ENCODE results near the gene TSKU. TPM values are rescaled to one million over a fixed set of nuclear protein-coding genes. Genes with fewer than 3 reads are reported as not detected.
"Not testable (repeated sequence)": the region's sequence is repeated elsewhere in the genome, so short reads cannot be mapped to it uniquely, and the experiment has no call there.

Gene TSKU
- total and polyA plus RNA-seq, 5 donors from 2014 or later, result not detected

DNA sequence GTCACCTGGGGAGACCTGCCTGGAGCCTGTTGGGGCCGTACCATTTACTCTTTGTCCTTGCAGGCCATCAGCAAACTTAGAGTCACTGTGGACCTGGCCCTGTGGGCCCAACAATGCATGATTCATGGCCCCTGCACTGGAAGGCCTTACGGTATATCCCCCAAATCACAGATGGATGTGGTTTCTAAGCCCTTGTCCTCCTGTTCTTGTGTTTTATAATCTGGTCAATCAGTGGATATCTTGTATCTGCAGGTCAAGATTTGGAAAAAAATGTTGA is 6.2 kb downstream of the TSKU start:
- ATAC-seq (ENCODE audit: low read depth in 2 of 2), result no peak

DNA sequence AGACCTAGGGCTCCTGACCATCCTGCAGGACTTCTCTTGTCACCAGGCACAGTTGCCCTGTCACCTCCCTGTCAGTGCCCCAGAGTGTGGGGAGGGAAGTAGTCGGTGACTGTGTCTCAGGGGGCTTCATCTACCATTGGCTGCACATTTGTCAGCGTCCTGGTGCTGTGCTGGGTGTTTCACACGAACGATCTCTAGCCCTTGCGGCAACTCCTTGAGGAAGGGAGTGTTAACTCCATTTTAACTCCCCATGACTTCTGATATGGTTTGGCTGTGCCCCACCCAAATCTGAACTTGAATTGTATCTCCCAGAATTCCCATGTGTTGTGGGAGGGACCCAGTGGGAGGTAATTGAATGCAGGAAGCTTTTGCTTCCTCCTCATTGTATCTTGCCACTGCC is 7.1 kb downstream of the TSKU start:
- H3K27ac ChIP-seq (ENCODE audit: insufficient read depth, low read length, poor library complexity, severe bottlenecking), result no peak overlapping the region
- peaks cover 0 to 7% (median 1%) of the 10 kb centered on the region in 4 donors for H3K4me1 Mint-ChIP-seq
- H3K27me3 ChIP-seq (ENCODE audit: control insufficient read depth, insufficient read depth, low read length), result peaks cover 6% of the 10 kb centered on the region
- H3K9me3 Mint-ChIP-seq, result peaks cover 0 to 4% (median 0%) of the 10 kb centered on the region in 7 donors
- DNase-seq, result no peak
- no peaks in the 10 kb centered on the region for H3K4me1 ChIP-seq (ENCODE audit: control insufficient read depth, insufficient read depth, low read length, poor library complexity, severe bottlenecking)
- peaks cover 24% of the 10 kb centered on the region for H3K27me3 Mint-ChIP-seq
- H3K9me3 ChIP-seq (ENCODE audit: control insufficient read depth in 2 of 2, low read length in 2 of 2), result no peaks in the 10 kb centered on the region
- no peak overlapping the region for H3K27ac Mint-ChIP-seq
- ATAC-seq (ENCODE audit: low read depth in 2 of 2), result no peak
- no peaks in the 10 kb centered on the region for H3K36me3 ChIP-seq (ENCODE audit: control insufficient read depth, insufficient read depth, low read length)
- no peaks in the 10 kb centered on the region for H3K36me3 Mint-ChIP-seq
- no peak overlapping the region for H3K4me3 Mint-ChIP-seq
- H3K4me3 ChIP-seq (ENCODE audit: low read depth, low read length), result no peak overlapping the region

More for the DNA sequence above, 6.2 kb downstream of the TSKU start:
- Mint-ChIP-seq H3K4me1 (peaks cover 0 to 7% (median 3%) of the 10 kb centered on the region in 4 donors), H3K27me3 (peaks cover 31% of the 10 kb centered on the region), H3K9me3 (peaks cover 0 to 4% (median 0%) of the 10 kb centered on the region in 7 donors), H3K27ac (no peak overlapping the region), H3K4me3 (no peak overlapping the region), H3K36me3 (no peaks in the 10 kb centered on the region)
- no peak for DNase-seq
- Histone ChIP-seq H3K36me3 (ENCODE audit: control insufficient read depth, insufficient read depth, low read length) (no peaks in the 10 kb centered on the region), H3K4me1 (ENCODE audit: control insufficient read depth, insufficient read depth, low read length, poor library complexity, severe bottlenecking) (no peaks in the 10 kb centered on the region), H3K27me3 (ENCODE audit: control insufficient read depth, insufficient read depth, low read length) (peaks cover 13% of the 10 kb centered on the region), H3K9me3 (ENCODE audit: control insufficient read depth in 2 of 2, low read length in 2 of 2) (no peaks in the 10 kb centered on the region), H3K4me3 (ENCODE audit: low read depth, low read length) (no peak overlapping the region), H3K27ac (ENCODE audit: insufficient read depth, low read length, poor library complexity, severe bottlenecking) (no peak overlapping the region)

DNA sequence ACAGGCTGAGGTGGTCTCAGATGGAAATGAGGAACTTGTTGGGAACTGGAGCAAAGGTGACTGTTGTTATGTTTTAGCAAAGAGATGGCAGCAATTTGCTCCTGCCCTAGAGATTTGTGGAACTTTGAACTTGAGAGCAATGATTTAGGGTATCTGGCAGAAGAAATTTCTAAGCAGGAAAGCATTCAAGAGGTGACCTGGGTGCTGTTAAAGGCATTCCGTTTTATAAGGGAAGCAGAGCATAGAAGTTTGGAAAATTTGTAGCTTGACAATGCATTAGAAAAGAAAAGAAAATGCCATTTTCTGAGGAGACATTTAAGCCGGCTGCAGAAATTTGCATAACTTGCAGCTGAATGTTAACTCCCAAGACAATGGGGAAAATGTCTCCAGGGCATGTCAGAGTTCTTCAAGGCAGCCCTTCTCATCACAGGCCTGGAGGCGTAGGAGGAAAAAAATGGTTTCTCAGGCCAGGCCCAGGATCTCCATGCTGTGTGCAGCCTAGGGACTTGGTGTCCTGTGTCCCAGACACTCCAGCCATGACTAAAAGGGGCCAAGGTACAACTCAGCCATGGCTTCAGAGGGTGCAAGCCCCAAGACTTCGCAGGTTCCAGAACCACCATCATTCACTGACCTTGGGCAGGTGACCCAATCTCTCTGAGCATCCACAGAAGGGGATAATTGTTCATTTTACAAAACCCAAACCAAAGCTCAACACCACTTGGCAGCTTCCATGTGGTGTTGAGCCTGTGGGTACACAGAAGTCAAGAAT is 8.0 kb downstream of the TSKU start:
- H3K9me3 Mint-ChIP-seq; H3K9me3 ChIP-seq (ENCODE audit: control insufficient read depth in 2 of 2, low read length in 2 of 2); H3K36me3 Mint-ChIP-seq; H3K4me1 ChIP-seq (ENCODE audit: control insufficient read depth, insufficient read depth, low read length, poor library complexity, severe bottlenecking); H3K27me3 ChIP-seq (ENCODE audit: control insufficient read depth, insufficient read depth, low read length); ATAC-seq (ENCODE audit: low read depth in 2 of 2); DNase-seq; H3K4me3 Mint-ChIP-seq; H3K36me3 ChIP-seq (ENCODE audit: control insufficient read depth, insufficient read depth, low read length); H3K27ac Mint-ChIP-seq; H3K4me1 Mint-ChIP-seq; H3K27ac ChIP-seq (ENCODE audit: insufficient read depth, low read length, poor library complexity, severe bottlenecking); H3K4me3 ChIP-seq (ENCODE audit: low read depth, low read length): not testable (repeated sequence)
- peaks cover 14% of the 10 kb centered on the region for H3K27me3 Mint-ChIP-seq

DNA sequence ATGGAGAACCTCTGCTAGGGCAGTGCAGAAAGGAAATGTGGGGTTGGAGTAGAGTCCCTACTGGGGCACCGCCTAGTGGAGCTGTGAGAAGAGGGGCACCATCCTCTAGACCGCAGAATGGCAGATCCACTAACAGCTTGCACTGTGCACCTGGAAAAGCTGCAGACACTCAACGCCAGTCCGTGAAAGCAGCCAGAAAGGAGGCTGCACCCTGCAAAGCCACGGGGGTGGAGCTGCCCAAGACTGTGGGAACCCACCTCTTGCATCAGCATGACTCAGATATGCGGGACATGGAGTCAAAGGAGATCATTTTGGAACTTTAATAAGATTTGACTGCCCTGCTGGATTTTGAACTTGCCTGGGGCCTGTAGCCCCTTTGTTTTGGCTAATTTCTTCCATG is 8.7 kb downstream of the TSKU start:
- no peak overlapping the region for H3K27ac Mint-ChIP-seq
- H3K4me3 Mint-ChIP-seq, result no peak overlapping the region
- Histone ChIP-seq H3K27me3 (ENCODE audit: control insufficient read depth, insufficient read depth, low read length) (peaks cover 3% of the 10 kb centered on the region), H3K36me3 (ENCODE audit: control insufficient read depth, insufficient read depth, low read length) (no peaks in the 10 kb centered on the region), H3K4me1 (ENCODE audit: control insufficient read depth, insufficient read depth, low read length, poor library complexity, severe bottlenecking) (no peaks in the 10 kb centered on the region), H3K9me3 (ENCODE audit: control insufficient read depth in 2 of 2, low read length in 2 of 2) (no peaks in the 10 kb centered on the region), H3K4me3 (ENCODE audit: low read depth, low read length) (no peak overlapping the region), H3K27ac (ENCODE audit: insufficient read depth, low read length, poor library complexity, severe bottlenecking) (no peak overlapping the region)
- no peaks in the 10 kb centered on the region for H3K36me3 Mint-ChIP-seq
- H3K27me3 Mint-ChIP-seq, result peaks cover 10% of the 10 kb centered on the region
- no peak for DNase-seq
- H3K9me3 Mint-ChIP-seq, result peaks cover 0 to 4% (median 0%) of the 10 kb centered on the region in 7 donors
- no peak for ATAC-seq (ENCODE audit: low read depth in 2 of 2)
- H3K4me1 Mint-ChIP-seq, result peaks cover 0 to 3% (median 0%) of the 10 kb centered on the region in 4 donors

DNA sequence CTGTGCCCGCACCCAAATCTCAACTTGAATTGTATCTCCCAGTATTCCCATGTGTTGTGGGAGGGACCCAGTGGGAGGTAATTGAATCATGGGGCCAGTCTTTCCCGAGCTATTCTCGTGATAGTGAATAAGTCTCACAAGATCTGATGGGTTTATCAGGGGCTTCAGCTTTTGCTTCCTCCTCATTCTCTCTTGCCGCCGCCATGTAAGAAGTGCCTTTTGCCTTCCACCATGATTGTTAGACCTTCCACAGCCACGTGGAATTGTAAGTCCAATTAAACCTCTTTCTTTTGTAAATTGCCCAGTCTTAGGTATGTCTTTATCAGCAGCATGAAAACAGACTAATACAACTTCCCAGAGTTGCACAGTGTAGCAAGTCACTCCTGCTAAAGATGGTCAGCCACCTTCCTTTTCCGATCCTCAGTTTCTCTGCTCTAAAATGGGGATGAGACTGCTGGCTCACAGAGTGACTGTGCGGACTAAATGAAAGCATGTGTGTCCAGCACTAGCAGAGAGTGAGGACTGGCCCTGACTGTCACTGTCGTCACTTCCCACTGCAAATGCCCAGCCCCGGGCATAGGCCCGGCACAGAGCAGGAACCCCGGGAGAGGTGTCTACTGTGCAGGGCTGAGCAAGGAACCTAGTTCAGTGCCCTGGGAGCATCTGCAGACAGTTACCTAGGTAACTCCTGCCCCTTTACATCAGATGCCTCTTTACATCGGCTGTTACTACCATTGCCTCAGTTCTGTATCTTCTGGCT is 9.5 kb downstream of the TSKU start:
- no peak for ATAC-seq (ENCODE audit: low read depth in 2 of 2)
- DNase-seq, result no peak
- Histone ChIP-seq H3K4me1 (ENCODE audit: control insufficient read depth, insufficient read depth, low read length, poor library complexity, severe bottlenecking) (no peaks in the 10 kb centered on the region), H3K9me3 (ENCODE audit: control insufficient read depth in 2 of 2, low read length in 2 of 2) (no peaks in the 10 kb centered on the region), H3K4me3 (ENCODE audit: low read depth, low read length) (no peak overlapping the region), H3K36me3 (ENCODE audit: control insufficient read depth, insufficient read depth, low read length) (no peaks in the 10 kb centered on the region), H3K27ac (ENCODE audit: insufficient read depth, low read length, poor library complexity, severe bottlenecking) (no peak overlapping the region), H3K27me3 (ENCODE audit: control insufficient read depth, insufficient read depth, low read length) (no peaks in the 10 kb centered on the region)
- H3K4me1 Mint-ChIP-seq, result peaks cover 0 to 3% (median 0%) of the 10 kb centered on the region in 4 donors
- peaks cover 0 to 4% (median 0%) of the 10 kb centered on the region in 7 donors for H3K9me3 Mint-ChIP-seq
- H3K36me3 Mint-ChIP-seq, result no peaks in the 10 kb centered on the region
- no peak overlapping the region for H3K27ac Mint-ChIP-seq
- peaks cover 9% of the 10 kb centered on the region for H3K27me3 Mint-ChIP-seq
- no peak overlapping the region for H3K4me3 Mint-ChIP-seq

DNA sequence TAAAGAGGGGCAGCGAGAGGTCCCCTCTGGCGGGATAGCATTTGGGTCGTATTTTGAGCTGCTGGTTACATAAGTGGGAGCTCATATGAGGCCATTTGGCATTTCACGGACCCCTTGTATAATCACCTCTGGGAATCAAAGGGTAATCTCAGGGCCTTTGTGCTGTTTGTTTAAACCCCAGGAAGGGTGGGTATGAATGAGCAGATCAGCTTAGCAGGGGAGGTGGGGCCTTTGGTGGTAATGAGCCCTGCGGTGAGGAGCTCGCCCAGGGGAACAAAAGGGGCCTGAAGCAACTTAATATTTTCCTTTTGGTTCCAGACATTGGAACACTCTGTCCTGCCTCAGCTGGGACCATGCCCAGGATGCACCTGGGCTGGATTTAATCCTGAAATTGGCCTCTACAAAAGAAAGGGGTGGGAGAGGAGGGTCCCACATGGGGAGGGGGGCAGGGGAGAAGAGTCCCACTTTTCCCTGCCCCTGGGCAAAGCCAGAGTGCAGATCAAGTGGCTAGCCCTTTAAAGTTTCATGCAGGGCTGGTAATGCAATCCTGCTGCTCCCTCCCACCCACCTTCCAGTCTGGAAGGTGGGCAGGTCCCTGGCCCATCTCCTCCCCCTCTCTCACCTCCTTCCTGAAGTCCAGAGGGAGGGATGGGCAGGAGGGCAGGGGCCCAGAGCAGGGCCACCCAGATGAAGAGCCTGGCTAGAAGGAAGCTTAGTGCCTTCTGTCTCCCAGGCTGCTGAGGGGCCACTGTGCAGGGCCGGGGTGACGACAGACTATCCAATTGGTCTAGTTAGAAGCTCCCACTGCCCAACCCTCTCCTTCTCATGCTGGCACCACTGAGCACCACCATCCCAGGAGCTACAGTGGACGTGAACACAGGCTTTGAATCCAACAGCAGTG is 10.5 kb downstream of the TSKU start:
- Mint-ChIP-seq H3K27ac (no peak overlapping the region), H3K36me3 (no peaks in the 10 kb centered on the region), H3K27me3 (peaks cover 4% of the 10 kb centered on the region), H3K4me1 (peaks cover 0 to 6% (median 4%) of the 10 kb centered on the region in 4 donors), H3K9me3 (peaks cover 0 to 4% (median 0%) of the 10 kb centered on the region in 7 donors), H3K4me3 (no peak overlapping the region)
- ATAC-seq (ENCODE audit: low read depth in 2 of 2) (no peak), DNase-seq (no peak)
- H3K4me1 ChIP-seq (ENCODE audit: control insufficient read depth, insufficient read depth, low read length, poor library complexity, severe bottlenecking), result no peaks in the 10 kb centered on the region
- H3K27ac ChIP-seq (ENCODE audit: insufficient read depth, low read length, poor library complexity, severe bottlenecking), result no peak overlapping the region
- H3K36me3 ChIP-seq (ENCODE audit: control insufficient read depth, insufficient read depth, low read length), result no peaks in the 10 kb centered on the region
- no peaks in the 10 kb centered on the region for H3K9me3 ChIP-seq (ENCODE audit: control insufficient read depth in 2 of 2, low read length in 2 of 2)
- H3K27me3 ChIP-seq (ENCODE audit: control insufficient read depth, insufficient read depth, low read length), result no peaks in the 10 kb centered on the region
- H3K4me3 ChIP-seq (ENCODE audit: low read depth, low read length), result no peak overlapping the region

DNA sequence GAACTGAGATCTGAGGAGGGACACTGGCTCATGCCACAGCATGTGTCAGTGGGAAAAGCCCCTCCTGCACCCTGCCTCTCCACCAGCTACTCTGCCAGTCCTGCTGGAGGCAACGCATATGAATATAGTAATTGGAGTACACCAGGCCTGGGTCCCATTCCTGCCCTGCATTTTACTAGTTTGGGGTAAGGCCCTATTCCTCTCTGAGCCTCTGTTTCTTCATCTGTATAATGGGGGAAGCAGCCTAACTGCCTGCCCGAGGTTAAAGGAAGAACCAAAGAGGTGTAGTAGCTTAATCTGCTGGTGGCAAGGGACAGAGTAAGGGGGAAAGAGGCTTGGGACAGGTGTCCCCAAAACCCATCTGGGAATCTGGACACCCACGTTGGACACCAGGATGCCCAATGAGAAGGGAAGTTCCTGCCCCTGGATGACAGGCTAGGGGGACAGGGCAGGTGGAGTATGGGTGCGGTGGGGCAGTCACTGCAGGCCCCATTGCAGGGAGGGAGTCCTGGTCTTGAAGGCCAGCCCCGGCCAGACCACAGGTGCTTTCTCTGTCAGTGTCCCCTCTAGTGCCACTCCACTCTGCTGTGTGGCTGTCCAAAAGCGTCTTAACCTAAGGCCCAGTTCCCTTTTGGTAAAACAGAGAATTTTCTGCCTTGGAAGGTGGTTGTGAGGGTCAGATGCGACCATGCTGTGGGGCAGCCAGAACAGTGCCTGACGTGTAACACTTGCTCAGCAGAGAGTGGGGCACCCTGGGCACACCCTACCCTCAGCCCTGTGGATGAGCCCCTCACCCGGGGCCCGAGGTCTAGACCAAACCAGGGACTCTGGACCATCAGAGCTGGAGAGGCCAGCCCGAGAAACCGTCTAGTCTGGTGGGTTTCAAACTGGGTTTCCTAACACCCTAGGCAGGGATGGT is 11.5 kb downstream of the TSKU start:
- Histone ChIP-seq H3K9me3 (ENCODE audit: control insufficient read depth in 2 of 2, low read length in 2 of 2) (no peaks in the 10 kb centered on the region), H3K27ac (ENCODE audit: insufficient read depth, low read length, poor library complexity, severe bottlenecking) (no peak overlapping the region), H3K27me3 (ENCODE audit: control insufficient read depth, insufficient read depth, low read length) (no peaks in the 10 kb centered on the region), H3K36me3 (ENCODE audit: control insufficient read depth, insufficient read depth, low read length) (no peaks in the 10 kb centered on the region), H3K4me1 (ENCODE audit: control insufficient read depth, insufficient read depth, low read length, poor library complexity, severe bottlenecking) (peaks cover 8% of the 10 kb centered on the region), H3K4me3 (ENCODE audit: low read depth, low read length) (no peak overlapping the region)
- Mint-ChIP-seq H3K4me3 (no peak overlapping the region), H3K27ac (no peak overlapping the region), H3K36me3 (no peaks in the 10 kb centered on the region), H3K27me3 (peaks cover 4% of the 10 kb centered on the region), H3K4me1 (peaks cover 0 to 9% (median 4%) of the 10 kb centered on the region in 4 donors), H3K9me3 (peaks cover 0 to 4% (median 0%) of the 10 kb centered on the region in 7 donors)
- ATAC-seq (ENCODE audit: low read depth in 2 of 2) (no peak), DNase-seq (no peak)

All from CD4-positive, CD25-positive, alpha-beta regulatory T cell (primary cell).